DMS53 (cell line): Measurements from ENCODE around the gene LST1.
A peak's percentile ranks its signal among the peaks of the same experiment; 100 is the strongest.

ENCODE experiments used
- DNase-seq: peaks from one replicate; lab custom pipeline; 2025; lab: John Stamatoyannopoulos, UW

Gene LST1

DNA sequence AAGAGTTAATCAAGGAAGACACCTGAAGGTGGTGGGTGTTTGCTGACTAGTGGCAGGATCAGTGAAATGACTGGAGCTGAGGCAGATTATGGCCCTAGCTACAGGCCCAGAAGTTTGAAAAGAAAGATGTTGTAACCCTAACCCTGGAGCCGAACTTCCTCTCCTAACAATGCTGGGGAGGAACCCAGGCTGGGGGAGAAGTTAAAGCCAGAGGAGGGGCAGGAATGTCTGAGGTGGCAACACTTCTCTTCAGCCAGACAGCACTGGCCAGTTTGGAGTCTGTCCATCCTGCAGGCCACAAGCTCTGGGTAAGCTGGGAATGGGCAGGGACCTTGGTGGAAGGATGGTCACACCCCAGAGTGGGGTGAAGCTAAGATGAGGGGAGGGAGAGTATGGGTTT, at the start of gene LST1:
TSS of gene LST1 (plus strand) at position 270 of the 400 bp plus-strand sequence. CDS start 1,023 bp downstream, outside the sequence.
- DNase-seq: no peak

- no peak for DNase-seq
Observed at GRCh38 chr6:31538805-31539400, 47.2 kb upstream of the LST1 start.

DNA sequence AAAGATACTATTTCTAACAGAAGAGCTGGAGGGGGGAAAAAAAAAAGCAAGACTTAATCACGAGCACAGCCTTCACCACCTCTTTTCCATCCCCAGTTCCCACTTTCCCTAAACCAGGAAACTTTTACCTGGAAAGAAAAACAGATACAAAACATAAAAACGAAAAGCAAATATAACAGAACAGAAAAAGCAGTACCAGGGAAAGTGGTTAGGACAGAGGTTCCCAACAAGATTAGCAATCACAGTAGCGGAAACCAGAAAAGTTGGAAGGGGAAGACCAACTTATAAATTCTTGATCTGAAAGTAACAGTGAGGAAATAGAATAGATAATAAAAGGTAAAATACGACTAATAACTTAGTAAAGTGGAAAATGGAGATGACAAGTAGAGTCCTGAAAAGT, 45.4 kb upstream of the LST1 start:
- no peak for DNase-seq

GRCh38 chr6:31541059-31541657, 44.9 kb upstream of the LST1 start:
- peak; percentile 75 for DNase-seq

- DNase-seq: peak; percentile 99
Observed at GRCh38 chr6:31541658-31542521, 44.2 kb upstream of the LST1 start, which contains the start of gene DDX39B. Gene DDX39B, minus strand, starts transcription at chr6:31542003. Its CDS starts 1,471 bp downstream, at chr6:31540532.

DNA sequence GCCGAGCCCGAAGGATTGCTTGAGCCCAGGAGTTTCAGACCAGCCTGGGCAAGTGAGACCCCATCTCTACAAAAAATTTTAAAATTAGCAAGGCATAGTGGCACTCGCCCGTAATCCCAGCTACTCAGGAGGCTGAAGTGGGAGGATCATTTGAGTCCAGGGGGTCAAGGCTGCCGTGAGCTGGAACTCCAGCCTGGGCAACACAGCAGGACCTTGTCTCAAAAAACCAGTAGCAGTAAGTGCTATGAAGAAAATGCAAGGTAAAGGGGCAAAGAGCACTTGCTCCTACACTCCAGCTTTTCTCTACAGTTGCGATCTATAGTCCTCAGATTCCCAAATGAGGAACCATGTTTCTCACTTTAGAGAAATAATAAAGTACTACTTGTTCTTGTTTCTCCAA, 42.4 kb upstream of the LST1 start:
- DNase-seq: no peak

DNA sequence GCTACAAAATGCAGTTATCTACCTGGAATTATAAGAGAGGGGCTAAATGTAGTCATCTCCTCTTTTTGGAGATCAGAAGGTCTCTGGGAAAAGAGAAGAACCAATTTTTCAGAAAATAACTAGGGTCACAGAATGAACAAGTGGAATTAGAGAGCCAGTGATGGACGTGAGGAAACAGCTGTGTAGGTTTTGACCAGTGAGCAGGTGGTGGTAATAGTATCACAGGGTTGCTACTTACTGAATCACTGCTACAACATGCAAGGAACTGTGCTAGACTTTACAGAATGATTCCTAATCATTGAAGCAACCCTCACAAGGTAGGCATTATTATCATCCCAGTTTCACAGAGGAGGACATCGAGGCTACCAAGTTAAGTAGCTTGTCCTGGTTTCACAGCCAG, 41.4 kb upstream of the LST1 start:
- DNase-seq: no peak

DNA sequence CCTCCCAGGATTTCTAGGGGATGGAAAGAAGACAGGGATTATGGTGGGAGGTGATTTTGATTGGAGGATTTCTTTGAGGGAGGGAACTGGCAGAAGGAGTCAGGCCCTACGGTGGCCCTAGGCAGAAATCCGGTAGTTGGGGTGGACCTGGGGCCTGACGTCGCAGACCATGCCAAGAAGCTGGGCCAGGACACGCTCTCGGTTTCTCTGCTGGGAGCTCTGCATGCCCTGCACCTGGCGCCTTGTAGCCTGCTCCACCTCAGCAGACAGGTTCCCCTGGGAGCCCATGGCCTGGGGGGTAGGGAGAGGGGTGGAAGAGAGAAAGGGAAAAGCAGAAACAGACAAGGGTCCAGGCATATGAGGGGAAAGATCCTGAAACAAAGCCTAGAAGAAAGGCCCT, 40.8 kb upstream of the LST1 start:
- DNase-seq: no peak

DNA sequence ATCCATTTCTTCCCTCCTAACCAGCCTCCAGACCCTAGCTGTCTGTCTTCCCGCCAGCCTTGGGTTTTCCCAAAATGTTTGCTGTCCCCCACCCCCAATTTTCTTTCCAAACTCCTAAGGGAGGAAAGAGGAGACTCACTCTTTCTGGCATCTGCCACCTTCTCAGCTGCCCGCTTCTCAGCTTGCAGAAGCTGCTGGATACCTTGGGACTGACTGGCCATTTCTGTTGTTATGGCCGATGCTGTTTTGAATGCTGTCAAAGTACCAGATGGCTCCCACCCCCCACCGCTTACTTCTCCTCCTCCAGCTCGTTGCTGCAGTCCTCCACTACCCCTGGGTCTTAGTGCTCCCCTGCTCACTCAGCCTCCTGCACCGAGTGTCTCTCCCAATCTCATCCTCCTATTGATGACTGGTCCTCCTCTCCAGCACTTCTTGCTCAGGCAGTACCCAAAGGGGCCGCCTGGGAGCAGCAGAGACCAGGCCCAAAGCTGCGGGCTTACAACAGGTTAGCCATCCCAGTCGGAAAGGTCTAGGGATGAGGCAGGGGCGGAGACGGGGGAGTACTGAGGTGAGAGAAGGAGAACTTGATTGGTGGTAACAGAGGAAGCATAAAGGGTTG, 39.6 kb upstream of the LST1 start, which contains the start of gene ATP6V1G2:
TSS of gene ATP6V1G2 (minus strand) at position 270 of the 619 bp plus-strand sequence. CDS start at position 221, 49 bp downstream.
- DNase-seq: peak; percentile 98

- peak; percentile 97 for DNase-seq
Observed at GRCh38 chr6:31546958-31547726, 38.9 kb upstream of the LST1 start, which contains the start of gene NFKBIL1. Gene NFKBIL1, plus strand, starts transcription at chr6:31547608. Its CDS starts 87 bp downstream, at chr6:31547695.

DNA sequence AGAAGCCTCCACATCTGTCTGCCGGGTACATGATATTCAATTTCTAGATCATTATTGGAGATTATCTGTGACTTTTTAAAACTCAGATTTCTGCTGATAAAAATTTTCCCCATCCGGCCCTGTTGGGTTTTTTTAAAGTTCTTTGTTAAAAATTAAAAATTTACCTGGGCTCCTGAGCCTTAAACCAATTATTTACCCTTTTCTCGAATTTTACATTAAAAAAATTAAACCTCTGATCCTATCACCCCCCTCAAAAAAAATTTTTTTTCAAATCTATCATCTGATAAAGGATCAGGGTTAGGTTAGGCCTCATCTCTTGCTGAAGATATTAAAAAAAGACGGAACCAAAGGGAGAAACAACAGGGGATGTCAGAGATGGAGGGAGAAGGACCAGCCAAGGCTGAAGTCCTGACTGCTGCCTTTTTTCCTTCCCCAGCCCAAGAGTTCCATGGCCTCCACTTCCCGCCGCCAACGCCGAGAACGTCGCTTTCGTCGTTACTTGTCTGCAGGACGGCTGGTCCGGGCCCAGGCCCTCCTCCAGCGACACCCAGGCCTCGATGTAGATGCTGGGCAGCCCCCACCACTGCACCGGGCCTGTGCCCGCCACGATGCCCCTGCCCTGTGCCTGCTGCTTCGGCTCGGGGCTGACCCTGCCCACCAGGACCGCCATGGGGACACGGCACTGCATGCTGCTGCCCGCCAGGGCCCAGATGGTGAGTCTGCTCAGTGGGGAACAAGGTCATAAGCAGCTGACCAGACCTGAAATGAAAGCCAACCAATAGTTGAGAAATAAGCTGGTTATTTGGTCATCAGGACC, 38.1 kb upstream of the LST1 start:
- DNase-seq: no peak

DNA sequence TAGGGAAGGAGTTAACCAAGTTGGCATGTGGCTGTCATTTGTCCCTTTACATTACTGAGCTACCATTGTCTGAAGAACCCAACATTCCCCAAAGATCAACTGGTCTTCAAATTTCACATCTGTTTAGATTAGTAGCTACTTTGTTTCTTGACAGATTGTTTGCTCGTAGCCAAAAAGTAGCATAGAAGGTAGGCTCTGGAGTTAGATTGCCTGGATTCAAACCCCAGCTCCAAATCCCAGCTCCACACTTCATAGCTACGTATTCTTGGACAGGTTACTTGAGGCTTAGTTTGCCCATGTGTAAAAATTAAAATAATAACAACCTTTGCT, 37.6 kb upstream of the LST1 start:
- no peak for DNase-seq

DNA sequence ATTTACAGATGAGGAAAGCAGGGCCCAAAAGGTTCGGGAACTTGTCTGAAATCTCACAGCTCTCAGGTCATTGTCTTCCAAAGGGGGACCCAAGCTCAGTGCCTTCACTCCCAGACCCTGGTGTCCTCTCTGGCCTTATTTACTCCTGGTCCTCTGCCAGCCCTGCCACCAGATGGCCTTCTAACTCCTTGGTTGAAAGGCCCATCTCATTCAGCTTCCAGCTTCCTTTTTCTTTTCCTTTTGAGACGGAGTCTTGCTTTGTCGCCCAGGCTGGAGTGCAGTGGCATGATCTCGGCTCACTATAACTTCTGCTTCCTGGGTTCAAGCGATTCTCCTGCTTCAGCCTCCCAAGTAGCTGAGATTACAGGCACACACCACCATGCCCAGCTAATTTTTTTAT, 34.7 kb upstream of the LST1 start:
- peak; percentile 56 for DNase-seq

DNA sequence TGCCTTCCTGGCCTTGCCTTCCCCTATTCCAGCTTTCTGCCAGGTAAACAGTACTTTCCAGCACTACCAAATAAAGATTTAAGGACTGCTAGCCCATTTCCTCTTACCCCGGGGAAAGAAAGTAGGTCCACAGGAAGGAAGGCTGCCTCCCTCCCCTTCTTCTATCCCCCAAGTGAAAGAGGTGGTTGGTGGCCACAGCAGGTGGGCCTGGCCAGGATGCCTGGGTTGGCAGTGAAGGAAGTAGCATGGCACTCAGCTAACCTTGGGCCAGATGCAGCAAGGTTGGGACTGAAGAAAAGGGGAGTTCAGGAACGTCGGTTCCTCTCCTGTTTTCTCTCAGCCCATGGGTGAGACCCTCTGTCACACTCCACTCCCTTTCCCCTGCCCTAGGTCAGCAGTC, 29.8 kb upstream of the LST1 start:
- DNase-seq: no peak

- DNase-seq: no peak
Observed at GRCh38 chr6:31557443-31558317, 28.4 kb upstream of the LST1 start.

DNA sequence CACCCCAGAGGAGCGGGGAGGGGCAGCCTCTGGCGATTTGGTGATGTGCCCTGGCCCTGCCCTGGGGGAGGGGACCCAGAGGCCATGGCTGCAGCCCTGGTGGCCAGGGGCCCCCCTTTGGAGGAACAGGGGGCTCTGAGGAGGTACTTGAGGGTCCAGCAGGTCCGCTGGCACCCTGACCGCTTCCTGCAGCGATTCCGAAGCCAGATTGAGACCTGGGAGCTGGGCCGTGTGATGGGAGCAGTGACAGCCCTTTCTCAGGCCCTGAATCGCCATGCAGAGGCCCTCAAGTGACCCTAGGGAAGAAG, 27.8 kb upstream of the LST1 start:
- no peak for DNase-seq

GRCh38 chr6:31558631-31559500, 27.2 kb upstream of the LST1 start:
- DNase-seq: no peak

DNA sequence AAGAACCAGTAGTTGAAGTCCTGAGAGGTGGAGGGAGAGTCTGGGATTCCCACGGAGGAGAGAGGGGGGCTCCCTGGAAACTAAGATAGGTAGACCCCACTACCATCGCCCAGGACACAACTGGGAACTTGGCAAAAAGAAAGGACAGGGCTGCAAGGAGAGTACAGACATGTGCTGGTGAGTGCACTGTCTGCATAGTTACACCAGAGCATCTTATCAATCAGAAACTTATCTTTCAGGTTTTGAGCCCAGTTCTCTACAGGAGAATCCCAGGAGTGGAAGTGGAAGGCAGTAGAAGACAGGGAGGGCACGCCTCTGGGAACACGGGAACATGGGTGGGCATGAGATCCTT, 26.5 kb upstream of the LST1 start:
- DNase-seq: no peak
